Iris pigment epithelial cell (primary cell): Measurements from ENCODE around the gene DNASE1L3.
"Not testable (repeated sequence)": the region's sequence is repeated elsewhere in the genome, so short reads cannot be mapped to it uniquely, and the experiment has no call there.

Experiments
- DNase-seq: peaks from one replicate; pipeline ENCODE4 v3.0.0-alpha.2; 2011; ENCODE audit warnings: low read depth

The DNASE1L3 gene

GRCh38 chr3:58210761-58211460 lies at the start of gene DNASE1L3:
Gene DNASE1L3, minus strand, starts transcription at chr3:58210972. Its CDS starts 66 bp downstream, at chr3:58210906.
- no peak for DNase-seq

GRCh38 chr3:58260261-58260731 lies 49.5 kb upstream of the DNASE1L3 start:
- peak; percentile 67 for DNase-seq

GRCh38 chr3:58258392-58259055 lies 47.8 kb upstream of the DNASE1L3 start:
- DNase-seq = no peak

GRCh38 chr3:58256511-58256910 lies 45.7 kb upstream of the DNASE1L3 start:
- no peak for DNase-seq

GRCh38 chr3:58256061-58256460 lies 45.3 kb upstream of the DNASE1L3 start:
- no peak for DNase-seq

- no peak for DNase-seq
These were observed 43.4 kb upstream of the DNASE1L3 start for GRCh38 chr3:58254144-58254543.

GRCh38 chr3:58251631-58252035 lies 40.9 kb upstream of the DNASE1L3 start:
- DNase-seq = no peak

- no peak for DNase-seq
These were observed 39.4 kb upstream of the DNASE1L3 start for GRCh38 chr3:58250093-58250707.

GRCh38 chr3:58249358-58250092 lies 38.8 kb upstream of the DNASE1L3 start:
- no peak for DNase-seq

GRCh38 chr3:58246148-58247047 lies 35.6 kb upstream of the DNASE1L3 start:
- no peak for DNase-seq

- DNase-seq = no peak
These were observed 33.3 kb upstream of the DNASE1L3 start for GRCh38 chr3:58243976-58244585.

- not testable (repeated sequence) for DNase-seq
These were observed 32.1 kb upstream of the DNASE1L3 start for GRCh38 chr3:58242860-58243259.

GRCh38 chr3:58242340-58242739 lies 31.6 kb upstream of the DNASE1L3 start:
- no peak for DNase-seq

GRCh38 chr3:58241306-58242044 lies 30.7 kb upstream of the DNASE1L3 start:
- DNase-seq = no peak

- no peak for DNase-seq
These were observed 28.1 kb upstream of the DNASE1L3 start for GRCh38 chr3:58238830-58239229.

- DNase-seq = peak; percentile 37
These were observed 27.3 kb upstream of the DNASE1L3 start for GRCh38 chr3:58237941-58238681.

- peak; percentile 68 for DNase-seq
These were observed 26.6 kb upstream of the DNASE1L3 start, which contains the start of gene ABHD6 for GRCh38 chr3:58237238-58237940. Gene ABHD6, plus strand, starts transcription at chr3:58237792. Its CDS starts 18,795 bp downstream, at chr3:58256587.

- DNase-seq = no peak
These were observed 25.9 kb upstream of the DNASE1L3 start for GRCh38 chr3:58236527-58237237.
